Lower leg skin (tissue), 4 donors: ENCODE measurements around the gene HSPBP1. TPM values are rescaled to one million over a fixed set of nuclear protein-coding genes. Genes with fewer than 3 reads are reported as not detected.

Experiments used
- DNase-seq, 2 donors: peaks; one replicate each; pipeline ENCODE4 v3.0.0-alpha.2; 2019; ENCODE audit warnings: low spot score in 2 of 2
- H3K4me3 ChIP-seq: fragments of 200-600 bp; sonication (generic); 2 replicates; pipeline ENCODE4 v1.5.1; 2017; ENCODE audit warnings: mild to moderate bottlenecking, low read depth; ENCODE audit not compliant: poor library complexity, severe bottlenecking
- CTCF ChIP-seq, 3 donors: fragments of 450-650 bp; IDR thresholded peaks; one replicate each; pipeline ENCODE4 v1.5.1; 2016; ENCODE audit warnings: antibody characterized with exemption in 3 of 3, mild to moderate bottlenecking in 3 of 3, moderate library complexity in 2 of 3
- POLR2A ChIP-seq, 2 donors: fragments of 450-650 bp; IDR thresholded peaks; one replicate each; pipeline ENCODE4 v1.6.1; 2016 to 2017; ENCODE audit warnings: antibody characterized with exemption in 2 of 2, mild to moderate bottlenecking in 1 of 2, moderate library complexity in 1 of 2
- WGBS, 2 donors: methylation state at CpG; one replicate each; pipeline ENCODE4 v1.1.5; 2018; 5-methylcytosine and 5-hydroxymethylcytosine counted together
- intact Hi-C: fragments of 100-400 bp; cut with DNase I; formaldehyde crosslinking; loops from one replicate; pipeline ENCODE4 v1.15.0; 2023; ENCODE audit warnings: low total_unique reads
- total RNA-seq, 4 donors: library from RNA; depleted of rRNA; stranded (reverse); fragments of >200 nt; gene quantifications; one replicate each; pipeline ENCODE4 v1.1.0, GENCODE V29; 2016

The HSPBP1 gene
- total RNA-seq, 4 donors from 2014 or later: 17.8 to 35.5 (median 25.6) TPM

- intact Hi-C loops: no loop called here
- WGBS, 2 donors: 72 to 74% methylated on average over 9 of the region's 9 CpGs
- TF ChIP-seq CTCF (IDR thresholded peaks at IDR 0.05): no peak
- no peak for TF ChIP-seq POLR2A (IDR thresholded peaks at IDR 0.05)
- DNase-seq: no peak
- H3K4me3 ChIP-seq: no peak overlapping the region
Measured at GRCh38 chr19:55321466-55322137, 41.7 kb upstream of the HSPBP1 start.

- 86 to 94% methylated on average over 8 of the region's 8 CpGs for whole genome bisulfite sequencing, 2 donors
- no peak for DNase-seq
- intact Hi-C loops: no loop called here
- TF ChIP-seq POLR2A (IDR thresholded peaks at IDR 0.05) (no peak), CTCF (IDR thresholded peaks at IDR 0.05) (no peak)
- no peak overlapping the region for H3K4me3 ChIP-seq
Measured at GRCh38 chr19:55320844-55321419, 41.0 kb upstream of the HSPBP1 start.

GRCh38 chr19:55319785-55320184, 39.9 kb upstream of the HSPBP1 start:
- intact Hi-C loops: no loop called here
- no peak for DNase-seq
- TF ChIP-seq POLR2A (IDR thresholded peaks at IDR 0.05) (no peak), CTCF (IDR thresholded peaks at IDR 0.05) (no peak)
- 20 to 28% methylated on average over 21 of the region's 21 CpGs for WGBS, 2 donors
- no peak overlapping the region for H3K4me3 ChIP-seq

- 74 to 80% methylated on average over 8 of the region's 8 CpGs for WGBS, 2 donors
- no peak for DNase-seq
- intact Hi-C loops: no loop called here
- TF ChIP-seq CTCF (IDR thresholded peaks at IDR 0.05) (no peak), POLR2A (IDR thresholded peaks at IDR 0.05) (no peak)
- no peak overlapping the region for H3K4me3 ChIP-seq
Measured at GRCh38 chr19:55316646-55317045, 36.7 kb upstream of the HSPBP1 start.

GRCh38 chr19:55315956-55316525, 36.1 kb upstream of the HSPBP1 start:
- TF ChIP-seq POLR2A (IDR thresholded peaks at IDR 0.05) (no peak), CTCF (IDR thresholded peaks at IDR 0.05) (no peak)
- WGBS, 2 donors: 55 to 73% methylated on average over 13 of the region's 13 CpGs
- intact Hi-C loops: no loop called here
- no peak overlapping the region for H3K4me3 ChIP-seq
- DNase-seq: no peak
